Measurements from ENCODE around the gene HOXA11. TPM values are rescaled to one million over a fixed set of nuclear protein-coding genes. Genes with fewer than 3 reads are reported as not detected.
A peak's percentile ranks its signal among the peaks of the same experiment; 100 is the strongest.

HOXA11 gene
- total RNA-seq, 1 donor from 2014 or later: 0.13 TPM

- DNase-seq (ENCODE audit: low read depth in 2 of 2): no peak
These were observed 8.4 kb upstream of the HOXA11 start for GRCh38 chr7:27193335-27194001.

- DNase-seq (ENCODE audit: low read depth in 2 of 2): no peak
These were observed 7.7 kb upstream of the HOXA11 start for GRCh38 chr7:27192546-27193334.

- DNase-seq (ENCODE audit: low read depth in 2 of 2): no peak
These were observed 7.0 kb upstream of the HOXA11 start for GRCh38 chr7:27191833-27192545.

- no peak for DNase-seq (ENCODE audit: low read depth in 2 of 2)
These were observed 6.2 kb upstream of the HOXA11 start for GRCh38 chr7:27191161-27191731.

GRCh38 chr7:27189997-27190748 lies 5.1 kb upstream of the HOXA11 start:
- DNase-seq (ENCODE audit: low read depth in 2 of 2): no peak

GRCh38 chr7:27189295-27189996 lies 4.4 kb upstream of the HOXA11 start:
- DNase-seq (ENCODE audit: low read depth in 2 of 2): no peak

GRCh38 chr7:27188386-27189294 lies 3.6 kb upstream of the HOXA11 start:
- DNase-seq (ENCODE audit: low read depth in 2 of 2): peak in 1 of 2 donors; percentile 53

GRCh38 chr7:27187475-27188385 lies 2.7 kb upstream of the HOXA11 start:
- no peak for DNase-seq (ENCODE audit: low read depth in 2 of 2)

GRCh38 chr7:27186668-27187474 lies 1.8 kb upstream of the HOXA11 start:
- no peak for DNase-seq (ENCODE audit: low read depth in 2 of 2)

- no peak for DNase-seq (ENCODE audit: low read depth in 2 of 2)
These were observed 1.0 kb upstream of the HOXA11 start for GRCh38 chr7:27185854-27186667.

- DNase-seq (ENCODE audit: low read depth in 2 of 2): peak in 1 of 2 donors; percentile 65
These were observed 557 bp downstream of the HOXA11 start for GRCh38 chr7:27184337-27185012.

GRCh38 chr7:27183682-27184336 lies 1.2 kb downstream of the HOXA11 start:
- peak in 1 of 2 donors; percentile 58 for DNase-seq (ENCODE audit: low read depth in 2 of 2)

- peak in 1 of 2 donors; percentile 25 for DNase-seq (ENCODE audit: low read depth in 2 of 2)
These were observed 2.0 kb downstream of the HOXA11 start for GRCh38 chr7:27182861-27183681.

GRCh38 chr7:27182285-27182841 lies 2.7 kb downstream of the HOXA11 start:
- DNase-seq (ENCODE audit: low read depth in 2 of 2): no peak
